NT2/D1 (cell line): ENCODE measurements around the gene CHCHD10.

Experiments used
- SUZ12 ChIP-seq: IDR thresholded peaks from 2 replicates; pipeline ENCODE4 v1.6.1; 2011; ENCODE audit not compliant: insufficient read length, insufficient read depth; ENCODE audit errors: extremely low read depth
- YY1 ChIP-seq: IDR thresholded peaks from 2 replicates; pipeline ENCODE4 v1.6.1; 2011; ENCODE audit not compliant: insufficient read length, insufficient read depth
- ZNF274 ChIP-seq: IDR thresholded peaks from 2 replicates; pipeline ENCODE4 v1.6.1; 2011; ENCODE audit warnings: mild to moderate bottlenecking, low read depth, low read length

GRCh38 chr22:23817146-23817545, 49.4 kb upstream of the CHCHD10 start:
- TF ChIP-seq SUZ12, result no peak
- TF ChIP-seq YY1, result no peak
- TF ChIP-seq ZNF274, result no peak
